Chondrocyte (in vitro differentiated cells): ENCODE data around the gene TGM5. TPM values are rescaled to one million over a fixed set of nuclear protein-coding genes. Genes with fewer than 3 reads are reported as not detected.
"Not testable (repeated sequence)": the region's sequence is repeated elsewhere in the genome, so short reads cannot be mapped to it uniquely, and the experiment has no call there.

ENCODE experiments used
- DNase-seq: peaks from one replicate; pipeline ENCODE4 v3.0.0; 2021; ENCODE audit warnings: mixed read lengths, low spot score
- H3K27ac Mint-ChIP-seq: one replicate; pipeline ENCODE4 v1.8.0; 2021; ENCODE audit warnings: mild to moderate bottlenecking, moderate library complexity, mixed read lengths; ENCODE audit not compliant: unreplicated experiment
- H3K27me3 Mint-ChIP-seq: 2 replicates; pipeline ENCODE4 v1.8.0; 2021; ENCODE audit warnings: low read depth, mixed read lengths
- H3K36me3 Mint-ChIP-seq: 2 replicates; pipeline ENCODE4 v1.8.0; 2021; ENCODE audit warnings: low read depth, mixed read lengths
- H3K4me1 Mint-ChIP-seq: 2 replicates; pipeline ENCODE4 v1.8.0; 2021; ENCODE audit warnings: low read depth, mild to moderate bottlenecking, mixed read lengths
- H3K4me3 Mint-ChIP-seq: one replicate; pipeline ENCODE4 v1.8.0; 2021; ENCODE audit warnings: mild to moderate bottlenecking, moderate library complexity, mixed read lengths; ENCODE audit not compliant: unreplicated experiment
- H3K9me3 Mint-ChIP-seq: 2 replicates; pipeline ENCODE4 v1.8.0; 2021; ENCODE audit warnings: low read depth, mixed read lengths
- total RNA-seq: library from RNA; stranded (reverse); gene quantifications from 3 replicates; pipeline ENCODE4 v1.2.1, GENCODE V29; 2021
- TF ChIP-seq, protein P1 (sequence below): fragments of 200-600 bp; sonication (generic); IDR thresholded peaks from 2 replicates; pipeline ENCODE4 v1.5.0; 2021; ENCODE audit warnings: antibody characterized with exemption, mild to moderate bottlenecking, moderate library complexity

The TGM5 gene
- total RNA-seq, 1 donor from 2014 or later, result not detected

DNA sequence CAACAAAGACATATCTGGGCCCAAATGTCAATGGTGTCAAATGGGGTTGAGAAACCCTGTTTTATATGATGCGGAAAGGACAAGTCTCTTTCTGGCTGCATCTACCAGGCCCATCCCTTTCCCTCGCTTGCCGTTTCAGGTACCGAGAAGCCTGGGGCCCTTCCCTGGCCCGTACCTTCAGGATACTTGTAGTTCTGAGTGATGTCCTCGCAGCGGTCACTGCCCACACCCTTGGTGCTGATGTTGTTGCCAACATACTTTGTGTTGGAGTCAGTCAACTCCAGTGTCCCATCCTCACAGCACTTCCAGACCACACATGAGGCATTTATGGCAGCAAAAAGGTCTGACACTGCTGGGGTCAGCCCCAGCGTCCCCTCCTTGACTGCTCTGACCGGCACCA lies 59.7 kb downstream of the TGM5 start:
- no peak overlapping the region for H3K4me3 Mint-ChIP-seq
- peaks cover 5% of the 10 kb centered on the region for H3K4me1 Mint-ChIP-seq
- H3K36me3 Mint-ChIP-seq, result peaks cover 2% of the 10 kb centered on the region
- no peaks in the 10 kb centered on the region for H3K9me3 Mint-ChIP-seq
- peaks cover 54% of the 10 kb centered on the region for H3K27me3 Mint-ChIP-seq
- TF ChIP-seq, protein P1, sequence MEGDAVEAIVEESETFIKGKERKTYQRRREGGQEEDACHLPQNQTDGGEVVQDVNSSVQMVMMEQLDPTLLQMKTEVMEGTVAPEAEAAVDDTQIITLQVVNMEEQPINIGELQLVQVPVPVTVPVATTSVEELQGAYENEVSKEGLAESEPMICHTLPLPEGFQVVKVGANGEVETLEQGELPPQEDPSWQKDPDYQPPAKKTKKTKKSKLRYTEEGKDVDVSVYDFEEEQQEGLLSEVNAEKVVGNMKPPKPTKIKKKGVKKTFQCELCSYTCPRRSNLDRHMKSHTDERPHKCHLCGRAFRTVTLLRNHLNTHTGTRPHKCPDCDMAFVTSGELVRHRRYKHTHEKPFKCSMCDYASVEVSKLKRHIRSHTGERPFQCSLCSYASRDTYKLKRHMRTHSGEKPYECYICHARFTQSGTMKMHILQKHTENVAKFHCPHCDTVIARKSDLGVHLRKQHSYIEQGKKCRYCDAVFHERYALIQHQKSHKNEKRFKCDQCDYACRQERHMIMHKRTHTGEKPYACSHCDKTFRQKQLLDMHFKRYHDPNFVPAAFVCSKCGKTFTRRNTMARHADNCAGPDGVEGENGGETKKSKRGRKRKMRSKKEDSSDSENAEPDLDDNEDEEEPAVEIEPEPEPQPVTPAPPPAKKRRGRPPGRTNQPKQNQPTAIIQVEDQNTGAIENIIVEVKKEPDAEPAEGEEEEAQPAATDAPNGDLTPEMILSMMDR, result no peak
- no peak overlapping the region for H3K27ac Mint-ChIP-seq
- no peak for DNase-seq

DNA sequence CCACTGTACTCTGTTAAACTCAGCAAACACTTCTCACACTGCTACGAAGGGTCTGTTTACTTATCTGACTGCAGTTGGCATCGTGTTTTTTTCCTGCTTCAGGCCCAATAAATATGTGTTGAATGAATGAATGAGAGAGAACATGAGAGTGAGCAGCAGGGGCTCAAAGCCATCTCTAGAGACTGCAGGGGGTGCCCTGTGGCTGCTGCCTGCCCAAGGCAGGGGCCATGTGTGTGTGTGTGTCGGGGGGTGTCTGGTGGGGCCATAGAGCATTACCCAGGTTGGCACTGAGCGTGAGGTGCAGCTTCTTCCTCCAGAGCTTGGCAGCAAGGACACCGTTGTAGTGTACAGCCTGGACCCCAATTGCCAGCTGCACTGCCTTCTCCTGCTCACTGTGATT lies 60.7 kb downstream of the TGM5 start:
- Mint-ChIP-seq H3K9me3 (no peaks in the 10 kb centered on the region), H3K4me1 (peaks cover 5% of the 10 kb centered on the region), H3K36me3 (peaks cover 2% of the 10 kb centered on the region), H3K4me3 (no peak overlapping the region), H3K27me3 (peaks cover 55% of the 10 kb centered on the region), H3K27ac (no peak overlapping the region)
- TF ChIP-seq, protein P1, result no peak
- no peak for DNase-seq

DNA sequence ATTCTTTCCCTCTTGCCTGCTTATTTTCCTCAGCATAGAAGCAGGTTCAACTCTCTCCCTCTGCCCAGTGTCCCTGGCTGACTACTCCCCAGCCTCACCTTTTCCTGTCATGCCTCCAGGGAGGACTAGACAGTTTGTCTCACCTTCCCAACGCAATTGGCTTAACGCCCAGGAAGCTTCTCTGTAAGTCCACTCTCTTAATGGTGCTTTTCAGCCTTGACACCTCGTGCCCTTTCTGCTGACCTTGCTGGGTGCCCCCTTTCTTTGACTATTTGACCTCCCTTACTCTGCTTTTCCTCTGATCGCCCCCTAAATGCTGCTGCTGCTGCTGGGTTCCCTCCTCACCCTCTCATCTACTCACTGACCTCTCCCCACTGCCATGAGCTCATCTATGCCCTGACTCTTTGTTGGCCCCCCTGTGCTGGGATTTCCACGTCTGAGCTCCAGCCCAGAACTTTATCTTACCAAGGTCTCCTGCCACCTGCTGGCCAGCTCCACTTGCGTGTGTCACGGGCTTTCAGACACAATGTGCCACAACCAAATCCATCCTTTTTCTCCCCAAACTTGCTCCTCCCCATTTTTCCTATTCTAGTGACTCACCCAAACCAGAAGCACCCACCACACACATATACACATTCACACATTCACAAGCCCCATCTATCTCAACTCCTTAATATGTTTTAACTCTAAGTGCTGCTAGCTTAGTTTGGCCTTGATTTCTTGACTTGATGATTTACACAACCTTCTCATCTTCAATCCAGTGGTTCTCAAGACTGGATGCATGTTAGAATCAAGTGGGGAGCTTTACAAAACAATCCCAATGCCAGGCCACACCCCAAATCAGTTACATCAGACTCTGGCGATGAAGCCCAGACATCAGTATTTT lies 62.5 kb downstream of the TGM5 start:
- DNase-seq, result no peak
- Mint-ChIP-seq H3K27ac (no peak overlapping the region), H3K4me3 (no peak overlapping the region), H3K27me3 (peaks cover 39% of the 10 kb centered on the region), H3K4me1 (peaks cover 5% of the 10 kb centered on the region), H3K9me3 (no peaks in the 10 kb centered on the region), H3K36me3 (peaks cover 2% of the 10 kb centered on the region)
- TF ChIP-seq, protein P1, result peak; percentile 82

DNA sequence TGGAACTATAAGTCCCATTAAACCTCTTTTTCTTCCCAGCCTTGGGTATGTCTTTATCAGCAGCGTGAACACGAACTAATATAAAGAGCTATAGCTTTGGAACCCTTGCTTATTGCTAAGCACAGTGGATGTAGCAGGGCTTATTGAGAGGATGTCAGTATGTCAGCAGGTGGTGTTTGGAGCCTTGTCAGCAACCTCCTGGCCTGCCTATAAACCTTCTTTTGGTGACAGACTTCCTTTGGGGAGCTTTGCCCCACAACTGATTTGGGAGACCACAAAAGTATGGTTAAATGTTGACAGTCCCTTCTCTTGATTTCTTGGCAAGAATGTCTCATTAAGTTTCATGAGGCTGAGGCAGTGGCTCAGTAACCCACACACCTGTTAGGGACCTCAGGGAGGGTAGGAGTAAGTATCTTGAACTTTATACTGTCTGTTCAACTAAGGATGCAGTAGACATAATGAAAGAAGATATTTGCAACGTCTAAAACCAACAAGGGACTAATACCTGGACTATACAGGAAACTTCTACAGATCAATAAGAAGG lies 66.7 kb downstream of the TGM5 start:
- TF ChIP-seq, protein P1, result no peak
- Mint-ChIP-seq H3K27me3 (peaks cover 13% of the 10 kb centered on the region), H3K36me3 (peaks cover 13% of the 10 kb centered on the region)

DNA sequence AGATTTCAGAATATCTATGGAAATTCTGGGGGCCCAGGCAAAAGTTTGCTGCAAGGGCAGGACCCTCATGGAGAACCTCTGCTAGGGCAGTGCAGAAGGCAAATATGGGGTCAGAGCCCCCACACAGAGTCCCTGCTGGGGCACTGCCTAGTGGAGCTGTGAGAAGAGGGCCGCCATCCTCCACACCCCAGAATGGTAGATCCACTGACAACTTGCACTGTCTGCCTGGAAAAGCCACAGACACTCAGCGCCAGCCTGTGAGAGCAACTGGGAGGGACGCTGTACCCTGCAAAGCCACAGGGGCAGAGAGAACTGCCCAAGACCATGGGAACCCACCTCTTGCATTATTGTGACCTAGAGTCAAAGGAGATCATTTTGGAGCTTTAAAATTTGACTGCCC lies 67.7 kb downstream of the TGM5 start:
- peaks cover 10% of the 10 kb centered on the region for H3K27me3 Mint-ChIP-seq
- H3K4me3 Mint-ChIP-seq, result no peak overlapping the region
- DNase-seq, result peak; percentile 58
- H3K27ac Mint-ChIP-seq, result no peak overlapping the region
- peaks cover 13% of the 10 kb centered on the region for H3K36me3 Mint-ChIP-seq
- H3K4me1 Mint-ChIP-seq, result peaks cover 9% of the 10 kb centered on the region
- H3K9me3 Mint-ChIP-seq, result peaks cover 7% of the 10 kb centered on the region
- TF ChIP-seq, protein P1, result no peak

More for the DNA sequence above, 66.7 kb downstream of the TGM5 start:
- Mint-ChIP-seq H3K27ac (no peak overlapping the region), H3K4me3 (no peak overlapping the region), H3K9me3 (peaks cover 7% of the 10 kb centered on the region), H3K4me1 (peaks cover 6% of the 10 kb centered on the region)
- DNase-seq, result no peak

DNA sequence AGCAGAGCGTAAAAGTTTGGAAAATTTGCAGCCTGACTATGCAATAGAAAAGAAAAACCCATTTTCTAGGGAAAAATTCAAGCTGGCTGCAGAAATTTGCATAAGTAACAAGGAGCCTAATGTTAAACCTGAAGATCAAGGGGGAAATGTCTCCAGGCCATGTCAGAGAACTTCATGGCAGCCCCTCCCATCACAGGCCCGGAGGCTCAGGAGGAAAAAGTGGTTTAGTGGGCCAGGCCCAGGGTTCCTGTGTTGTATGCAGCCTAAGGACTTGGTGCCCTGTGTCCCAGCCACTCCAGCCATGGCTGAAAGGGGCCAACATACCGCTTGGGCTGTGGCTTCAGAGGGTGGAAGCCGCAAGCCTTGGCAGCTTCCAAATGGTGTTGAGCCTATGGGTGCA lies 68.2 kb downstream of the TGM5 start:
- not testable (repeated sequence) for H3K27ac Mint-ChIP-seq, H3K4me3 Mint-ChIP-seq, H3K27me3 Mint-ChIP-seq, DNase-seq, H3K4me1 Mint-ChIP-seq, H3K9me3 Mint-ChIP-seq
- peaks cover 13% of the 10 kb centered on the region for H3K36me3 Mint-ChIP-seq

DNA sequence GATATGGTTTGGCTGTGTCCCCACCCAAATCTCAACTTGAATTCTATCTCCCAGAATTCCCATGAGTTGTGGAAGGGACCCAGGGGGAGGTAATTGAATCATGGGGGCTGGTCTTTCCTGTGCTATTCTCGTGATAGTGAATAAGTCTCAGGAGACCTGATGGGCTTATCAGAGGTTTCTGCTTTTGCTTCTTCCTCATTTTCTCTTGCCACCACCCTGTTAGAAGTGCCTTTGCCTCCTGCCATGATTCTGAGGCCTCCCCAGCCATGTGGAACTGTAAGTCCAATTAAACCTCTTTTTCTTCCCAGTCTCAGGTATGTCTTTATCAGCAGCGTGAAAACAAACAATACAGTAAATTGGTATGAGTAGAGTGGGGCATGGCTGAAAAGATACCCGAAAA lies 69.0 kb downstream of the TGM5 start:
- not testable (repeated sequence) for H3K4me3 Mint-ChIP-seq, H3K4me1 Mint-ChIP-seq, DNase-seq, H3K27me3 Mint-ChIP-seq, H3K27ac Mint-ChIP-seq, H3K9me3 Mint-ChIP-seq
- H3K36me3 Mint-ChIP-seq, result peaks cover 16% of the 10 kb centered on the region
